HepG2 (cell line): ENCODE measurements around the gene DOCK2. TPM values are rescaled to one million over a fixed set of nuclear protein-coding genes. Genes with fewer than 3 reads are reported as not detected.

Experiments used
- ATAC-seq: fragments of 200-7000 bp; cut with Tn5 transposase; 3 replicates; pipeline ENCODE4 v1.9.1; 2020; ENCODE audit warnings: mild to moderate bottlenecking, moderate library complexity
- BruUV-seq: library from RNA; stranded (reverse); fragments of 400-500 nt; replicated peaks from 2 replicates; lab custom pipeline; 2021; lab: Mats Ljungman, UMichigan
- CTCF ChIA-PET: fragments of 300-600 bp; formaldehyde crosslinking; extraction: SDS; loops from one replicate; lab custom pipeline; 2021; ENCODE audit warnings: low total read pairs, inconsistent platforms, low intra/inter-chr PET ratio; lab: Yijun Ruan, JAX
- POLR2A ChIA-PET: fragments of 350-600 bp; sonication (Branson Sonifier 250); formaldehyde crosslinking; loops from one replicate; lab custom pipeline; 2020; ENCODE audit warnings: antibody characterized with exemption, inconsistent platforms; lab: Yijun Ruan, JAX
- DNase-seq: peaks from one replicate; pipeline ENCODE4 v3.0.0-alpha.2; 2015; ENCODE audit warnings: low spot score
- FAIRE-seq: peaks from 3 replicates; lab custom pipeline; 2011; peaks lifted over from hg19 to GRCh38; lab: Jason Lieb, UNC
- H2AFZ ChIP-seq: one replicate; pipeline ENCODE4 v1.6.1; 2011; ENCODE audit warnings: low read length, inconsistent platforms
- H3K27ac ChIP-seq: fragments of 300-600 bp; 3 replicates; pipeline ENCODE4 v1.8.0; 2011; ENCODE audit warnings: mixed run types, mild to moderate bottlenecking, mixed read lengths, low read length, inconsistent platforms; ENCODE audit not compliant: insufficient read depth; ENCODE audit errors: extremely low read length
- H3K27me3 ChIP-seq, 2 experiments: fragments of 200-600 bp in 1 of 2; 2 replicates in 1 of 2; 3 replicates in 1 of 2; pipeline versions ENCODE4 v1.6.0 to v1.8.0; 2011; ENCODE audit warnings: low read length in 2 of 2, mild to moderate bottlenecking in 2 of 2, moderate library complexity in 2 of 2, inconsistent platforms in 1 of 2; ENCODE audit not compliant: insufficient read depth in 2 of 2, control insufficient read depth in 1 of 2
- H3K36me3 ChIP-seq, 2 experiments: fragments of 200-600 bp in 1 of 2; replicated peaks in 1 of 2; 2 replicates in 1 of 2; 3 replicates in 1 of 2; pipeline versions ENCODE4 v1.5.1 to v1.8.0; 2011; ENCODE audit warnings: low read length in 2 of 2, inconsistent platforms in 1 of 2; ENCODE audit not compliant: insufficient read depth in 2 of 2, control insufficient read depth in 1 of 2
- H3K4me1 ChIP-seq: 2 replicates; pipeline ENCODE4 v1.5.1; 2012; ENCODE audit warnings: low read length, inconsistent platforms; ENCODE audit not compliant: insufficient read depth
- H3K4me2 ChIP-seq: 2 replicates; pipeline ENCODE4 v1.6.0; 2011; ENCODE audit warnings: low read depth, low read length, inconsistent platforms
- H3K4me3 ChIP-seq, 3 experiments: fragments of 200-600 bp in 1 of 3; sonication (generic), shearing (Covaris generic) in 1 of 3; replicated peaks in 1 of 3; 2 replicates each; pipeline ENCODE4 v1.5.1; 2011 to 2016; ENCODE audit warnings: low read length in 3 of 3, inconsistent platforms in 2 of 3, low read depth in 2 of 3, mild to moderate bottlenecking in 2 of 3, control low read depth in 1 of 3, mixed read lengths in 1 of 3; ENCODE audit not compliant: insufficient read depth in 1 of 3
- H3K79me2 ChIP-seq: one replicate; pipeline ENCODE4 v1.6.1; 2011; ENCODE audit warnings: low read length, inconsistent platforms; ENCODE audit not compliant: insufficient read depth
- H3K9ac ChIP-seq: 2 replicates; pipeline ENCODE4 v1.6.0; 2011; ENCODE audit warnings: mild to moderate bottlenecking, low read depth, low read length, inconsistent platforms; ENCODE audit not compliant: insufficient read depth
- H3K9me3 ChIP-seq: 2 replicates; pipeline ENCODE4 v1.5.1; 2012; ENCODE audit warnings: mild to moderate bottlenecking, low read length
- H4K20me1 ChIP-seq: 2 replicates; pipeline ENCODE4 v1.6.0; 2011; ENCODE audit warnings: inconsistent platforms, mild to moderate bottlenecking, low read length, moderate library complexity; ENCODE audit not compliant: insufficient read depth
- ARHGAP35 ChIP-seq: sonication (generic); formaldehyde crosslinking; IDR thresholded peaks from 2 replicates; pipeline ENCODE4 v1.9.0; 2022; ENCODE audit warnings: mild to moderate bottlenecking, inconsistent platforms, moderate library complexity, missing genetic modification reagents, borderline replicate concordance
- BRCA1 ChIP-seq: sonication (generic); formaldehyde crosslinking; IDR thresholded peaks from 2 replicates; pipeline ENCODE4 v1.4.0; 2020; ENCODE audit warnings: missing genetic modification reagents
- FOXA3 ChIP-seq: IDR thresholded peaks from 2 replicates; pipeline ENCODE4 v1.6.1; 2016; ENCODE audit warnings: missing genetic modification reagents, missing compliant biosample characterization
- MBNL3 ChIP-seq: fragments of 250-450 bp; sonication (Bioruptor Pico); conservative IDR thresholded peaks from 2 replicates; pipeline ENCODE4 v1.8.0; 2022; ENCODE audit warnings: mild to moderate bottlenecking, inconsistent platforms
- MED8 ChIP-seq: sonication (generic); formaldehyde crosslinking; IDR thresholded peaks from 2 replicates; pipeline ENCODE4 v1.8.1; 2023; ENCODE audit warnings: mild to moderate bottlenecking, missing genetic modification reagents; ENCODE audit not compliant: insufficient replicate concordance
- NFE2 ChIP-seq: sonication (generic); formaldehyde crosslinking; IDR thresholded peaks from 2 replicates; pipeline ENCODE4 v1.4.0; 2020; ENCODE audit warnings: missing genetic modification reagents
- PLRG1 ChIP-seq: fragments of 450-650 bp; conservative IDR thresholded peaks from 2 replicates; pipeline ENCODE4 v1.6.1; 2016
- RXRB ChIP-seq: IDR thresholded peaks from 2 replicates; pipeline ENCODE4 v1.6.1; 2016; ENCODE audit warnings: borderline replicate concordance, missing genetic modification reagents, missing compliant biosample characterization
- SOX5 ChIP-seq: IDR thresholded peaks from 2 replicates; pipeline ENCODE4 v1.6.1; 2016; ENCODE audit warnings: borderline replicate concordance
- SRSF4 ChIP-seq: fragments of 200-400 bp; formaldehyde crosslinking; IDR thresholded peaks from one replicate; pipeline ENCODE4 v1.6.1; 2018; ENCODE audit warnings: mild to moderate bottlenecking, low read depth, low read length, moderate library complexity; ENCODE audit not compliant: poor library complexity, severe bottlenecking
- ZBTB3 ChIP-seq: sonication (generic); formaldehyde crosslinking; IDR thresholded peaks from 2 replicates; pipeline ENCODE4 v1.4.0; 2020; ENCODE audit warnings: low read depth, mild to moderate bottlenecking, moderate library complexity, missing genetic modification reagents, borderline replicate concordance
- ZNF230 ChIP-seq: sonication (generic); formaldehyde crosslinking; IDR thresholded peaks from 2 replicates; pipeline ENCODE4 v1.4.0; 2020; ENCODE audit warnings: mild to moderate bottlenecking, missing genetic modification reagents
- ZNF530 ChIP-seq: sonication (generic); formaldehyde crosslinking; IDR thresholded peaks from 2 replicates; pipeline ENCODE4 v1.5.0; 2020; ENCODE audit warnings: low read depth, mild to moderate bottlenecking, missing genetic modification reagents
- ZNF558 ChIP-seq: sonication (generic); formaldehyde crosslinking; IDR thresholded peaks from 2 replicates; pipeline ENCODE4 v1.9.0; 2022; ENCODE audit warnings: mild to moderate bottlenecking, missing genetic modification reagents, borderline replicate concordance
- ZNF672 ChIP-seq: sonication (generic); formaldehyde crosslinking; IDR thresholded peaks from 2 replicates; pipeline ENCODE4 v1.8.1; 2022; ENCODE audit warnings: missing genetic modification reagents
- WGBS: methylation state at CpG from one replicate; pipeline ENCODE4 v1.1.6; 2017; ENCODE audit warnings: low lambda C conversion rate; 5-methylcytosine and 5-hydroxymethylcytosine counted together
- in situ Hi-C: cut with HindIII; loops from 2 replicates; pipeline ENCODE4 v1.10.0; 2017; ENCODE audit warnings: low pct_unique_long_range_greater_than_20kb; ENCODE audit not compliant: extremely low pct_ligation_motif_present
- intact Hi-C: fragments of 100-400 bp; cut with micrococcal nuclease; formaldehyde crosslinking; loops from one replicate; pipeline ENCODE4 v1.10.0; 2022; ENCODE audit not compliant: unreplicated experiment
- polyA plus RNA-seq, 8 experiments: library from polyadenylated mRNA; depleted of rRNA in 3 of 8; stranded (reverse) in 7 of 8; unstranded in 1 of 8; fragments of >200 nt; fragmentation: Illumina TruSeq in 4 of 8; extraction: Trizol in 4 of 8; gene quantifications; 2 replicates each; pipeline versions ENCODE4 v1.2.1 to v1.2.3, GENCODE V29; 2011 to 2016; ENCODE audit warnings: low read depth in 4 of 8, missing spikeins in 1 of 8, mixed read lengths in 1 of 8; ENCODE audit not compliant: insufficient read depth in 1 of 8
- total RNA-seq, 5 experiments: library from RNA; depleted of rRNA; stranded (reverse); fragments of >200 nt; fragmentation: Illumina TruSeq; extraction: Trizol; gene quantifications; 2 replicates each; pipeline ENCODE4 v1.2.3, GENCODE V29; 2016; ENCODE audit warnings: low read depth in 1 of 5
- TF ChIP-seq, protein P1 (sequence below): conservative IDR thresholded peaks from 2 replicates; pipeline ENCODE4 v1.6.1; 2018; ENCODE audit warnings: missing genetic modification reagents
- TF ChIP-seq, protein P2 (sequence below): sonication (generic); formaldehyde crosslinking; IDR thresholded peaks from 2 replicates; pipeline ENCODE4 v1.8.1; 2023; ENCODE audit warnings: missing genetic modification reagents, mild to moderate bottlenecking, borderline replicate concordance
- TF ChIP-seq, protein P3 (sequence below): sonication (generic); formaldehyde crosslinking; IDR thresholded peaks from 2 replicates; pipeline ENCODE4 v1.4.0; 2020; ENCODE audit warnings: missing genetic modification reagents

DOCK2 gene
- total and polyA plus RNA-seq, 2 of the 13 experiments (the other 11 are each of a cell fraction or from before 2014, with no cell fraction given): not detected

GRCh38 chr5:169740435-169740834, 103.4 kb downstream of the DOCK2 start (continued):
- TF ChIP-seq, protein P1, sequence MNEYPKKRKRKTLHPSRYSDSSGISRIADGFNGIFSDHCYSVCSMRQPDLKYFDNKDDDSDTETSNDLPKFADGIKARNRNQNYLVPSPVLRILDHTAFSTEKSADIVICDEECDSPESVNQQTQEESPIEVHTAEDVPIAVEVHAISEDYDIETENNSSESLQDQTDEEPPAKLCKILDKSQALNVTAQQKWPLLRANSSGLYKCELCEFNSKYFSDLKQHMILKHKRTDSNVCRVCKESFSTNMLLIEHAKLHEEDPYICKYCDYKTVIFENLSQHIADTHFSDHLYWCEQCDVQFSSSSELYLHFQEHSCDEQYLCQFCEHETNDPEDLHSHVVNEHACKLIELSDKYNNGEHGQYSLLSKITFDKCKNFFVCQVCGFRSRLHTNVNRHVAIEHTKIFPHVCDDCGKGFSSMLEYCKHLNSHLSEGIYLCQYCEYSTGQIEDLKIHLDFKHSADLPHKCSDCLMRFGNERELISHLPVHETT: no peak
- TF ChIP-seq BRCA1 (no peak), NFE2 (CRISPR knock-in tag) (no peak), RXRB (CRISPR knock-in tag) (no peak), ARHGAP35 (CRISPR knock-in tag) (no peak), ZNF558 (no peak)

- intact Hi-C loops (no loop called here), in situ Hi-C loops (no loop called here)
- DNase-seq (no peak), ATAC-seq (no peak), FAIRE-seq (no peak)
- no peak overlapping the region for H2AFZ ChIP-seq
- no peak overlapping the region for H3K4me2 ChIP-seq
- BruUV-seq: no TSS peak
- ChIA-PET CTCF (no interaction called here), POLR2A (no interaction called here)
- H3K4me3 ChIP-seq: no peak overlapping the region
- no peaks in the 10 kb centered on the region for H4K20me1 ChIP-seq
- WGBS: 9% methylated on average over 3 of the region's 7 CpGs
- H3K27ac ChIP-seq: no peak overlapping the region
- H3K27me3 ChIP-seq: 0 out of 5 replicates have a peak, but pooled peaks cover 0 to 6% of the 10 kb centered on the region in 2 experiments
- no peaks in the 10 kb centered on the region for H3K36me3 ChIP-seq
- H3K4me1 ChIP-seq: no peaks in the 10 kb centered on the region
- TF ChIP-seq BRCA1: no peak
- TF ChIP-seq SRSF4: no peak
- TF ChIP-seq ZNF530 (CRISPR knock-in tag): no peak
- TF ChIP-seq, protein P2, sequence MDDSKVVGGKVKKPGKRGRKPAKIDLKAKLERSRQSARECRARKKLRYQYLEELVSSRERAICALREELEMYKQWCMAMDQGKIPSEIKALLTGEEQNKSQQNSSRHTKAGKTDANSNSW (CRISPR knock-in tag): no peak
- TF ChIP-seq PLRG1: no peak
- no peak for TF ChIP-seq MED8 (CRISPR knock-in tag)
- no peak for TF ChIP-seq ZNF672 (CRISPR knock-in tag)
- TF ChIP-seq SOX5 (CRISPR knock-in tag): no peak
- no peak for TF ChIP-seq FOXA3 (CRISPR knock-in tag)
- no peak for TF ChIP-seq ZBTB3 (CRISPR knock-in tag)
- no peak for TF ChIP-seq ZNF230 (CRISPR knock-in tag)
- TF ChIP-seq MBNL3 (CRISPR knock-in tag): no peak
- TF ChIP-seq, protein P3, sequence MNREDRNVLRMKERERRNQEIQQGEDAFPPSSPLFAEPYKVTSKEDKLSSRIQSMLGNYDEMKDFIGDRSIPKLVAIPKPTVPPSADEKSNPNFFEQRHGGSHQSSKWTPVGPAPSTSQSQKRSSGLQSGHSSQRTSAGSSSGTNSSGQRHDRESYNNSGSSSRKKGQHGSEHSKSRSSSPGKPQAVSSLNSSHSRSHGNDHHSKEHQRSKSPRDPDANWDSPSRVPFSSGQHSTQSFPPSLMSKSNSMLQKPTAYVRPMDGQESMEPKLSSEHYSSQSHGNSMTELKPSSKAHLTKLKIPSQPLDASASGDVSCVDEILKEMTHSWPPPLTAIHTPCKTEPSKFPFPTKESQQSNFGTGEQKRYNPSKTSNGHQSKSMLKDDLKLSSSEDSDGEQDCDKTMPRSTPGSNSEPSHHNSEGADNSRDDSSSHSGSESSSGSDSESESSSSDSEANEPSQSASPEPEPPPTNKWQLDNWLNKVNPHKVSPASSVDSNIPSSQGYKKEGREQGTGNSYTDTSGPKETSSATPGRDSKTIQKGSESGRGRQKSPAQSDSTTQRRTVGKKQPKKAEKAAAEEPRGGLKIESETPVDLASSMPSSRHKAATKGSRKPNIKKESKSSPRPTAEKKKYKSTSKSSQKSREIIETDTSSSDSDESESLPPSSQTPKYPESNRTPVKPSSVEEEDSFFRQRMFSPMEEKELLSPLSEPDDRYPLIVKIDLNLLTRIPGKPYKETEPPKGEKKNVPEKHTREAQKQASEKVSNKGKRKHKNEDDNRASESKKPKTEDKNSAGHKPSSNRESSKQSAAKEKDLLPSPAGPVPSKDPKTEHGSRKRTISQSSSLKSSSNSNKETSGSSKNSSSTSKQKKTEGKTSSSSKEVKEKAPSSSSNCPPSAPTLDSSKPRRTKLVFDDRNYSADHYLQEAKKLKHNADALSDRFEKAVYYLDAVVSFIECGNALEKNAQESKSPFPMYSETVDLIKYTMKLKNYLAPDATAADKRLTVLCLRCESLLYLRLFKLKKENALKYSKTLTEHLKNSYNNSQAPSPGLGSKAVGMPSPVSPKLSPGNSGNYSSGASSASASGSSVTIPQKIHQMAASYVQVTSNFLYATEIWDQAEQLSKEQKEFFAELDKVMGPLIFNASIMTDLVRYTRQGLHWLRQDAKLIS (CRISPR knock-in tag): no peak
- no peaks in the 10 kb centered on the region for H3K79me2 ChIP-seq
- H3K9me3 ChIP-seq: no peaks in the 10 kb centered on the region
- no peak overlapping the region for H3K9ac ChIP-seq
Observed at GRCh38 chr5:169742771-169743296, 105.8 kb downstream of the DOCK2 start.
